Measurements from ENCODE around the gene PRKN. TPM values are rescaled to one million over a fixed set of nuclear protein-coding genes. Genes with fewer than 3 reads are reported as not detected.

Gene PRKN
- total and polyA plus RNA-seq, 2 experiments from 2014 or later: 2.3 to 3.9 TPM

DNA sequence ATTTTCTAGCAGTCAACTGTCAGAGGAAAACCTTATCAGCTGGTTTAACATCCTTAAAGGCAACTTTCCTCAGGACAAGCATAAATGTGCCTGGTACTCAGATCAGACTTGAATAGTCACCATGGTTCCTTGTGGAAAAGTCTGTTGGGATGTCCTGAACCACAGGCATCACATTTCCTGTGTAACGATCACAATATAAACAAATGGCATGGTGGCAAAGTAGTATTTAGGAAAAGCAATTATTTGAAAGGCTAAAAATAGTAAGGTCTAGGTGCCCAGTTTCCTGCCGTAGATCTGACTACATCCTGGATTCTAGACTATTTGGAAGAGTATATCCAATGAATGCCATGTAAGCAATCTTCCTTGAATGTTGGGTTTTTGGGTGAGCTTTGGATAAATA is 1181.8 kb downstream of the PRKN start:
- no peaks in the 10 kb centered on the region for H3K36me3 ChIP-seq (replicated peaks; ENCODE audit: insufficient read depth, low read depth)
- no peaks in the 10 kb centered on the region for H3K9me2 ChIP-seq (replicated peaks; ENCODE audit: insufficient read depth)
- H3K27me3 ChIP-seq: no peaks in the 10 kb centered on the region
- no peak overlapping the region for H2AFZ ChIP-seq
- H3K79me2 ChIP-seq: no peaks in the 10 kb centered on the region
- no peaks in the 10 kb centered on the region for H4K20me1 ChIP-seq (ENCODE audit: insufficient read depth, poor library complexity, severe bottlenecking)
- H3K4me2 ChIP-seq: no peak overlapping the region
- no peak overlapping the region for H3K27ac ChIP-seq
- H3K4me3 ChIP-seq: no peak overlapping the region
- H3K9me3 ChIP-seq (ENCODE audit: low read depth): no peaks in the 10 kb centered on the region
- DNase-seq (ENCODE audit: low spot score): no peak
- WGBS (ENCODE audit: low lambda C conversion rate, missing lambda C conversion rate): 66% methylated on average over 2 of the region's 2 CpGs
- H3K4me1 ChIP-seq (ENCODE audit: insufficient read depth): no peaks in the 10 kb centered on the region
- TF ChIP-seq EZH2 (IDR thresholded peaks at IDR 0.05; ENCODE audit: borderline replicate concordance) (no peak), EZH2phosphoT487 (IDR thresholded peaks at IDR 0.05; ENCODE audit: low read depth, severe bottlenecking, unreplicated experiment) (no peak)
- TF ChIP-seq, protein P1, sequence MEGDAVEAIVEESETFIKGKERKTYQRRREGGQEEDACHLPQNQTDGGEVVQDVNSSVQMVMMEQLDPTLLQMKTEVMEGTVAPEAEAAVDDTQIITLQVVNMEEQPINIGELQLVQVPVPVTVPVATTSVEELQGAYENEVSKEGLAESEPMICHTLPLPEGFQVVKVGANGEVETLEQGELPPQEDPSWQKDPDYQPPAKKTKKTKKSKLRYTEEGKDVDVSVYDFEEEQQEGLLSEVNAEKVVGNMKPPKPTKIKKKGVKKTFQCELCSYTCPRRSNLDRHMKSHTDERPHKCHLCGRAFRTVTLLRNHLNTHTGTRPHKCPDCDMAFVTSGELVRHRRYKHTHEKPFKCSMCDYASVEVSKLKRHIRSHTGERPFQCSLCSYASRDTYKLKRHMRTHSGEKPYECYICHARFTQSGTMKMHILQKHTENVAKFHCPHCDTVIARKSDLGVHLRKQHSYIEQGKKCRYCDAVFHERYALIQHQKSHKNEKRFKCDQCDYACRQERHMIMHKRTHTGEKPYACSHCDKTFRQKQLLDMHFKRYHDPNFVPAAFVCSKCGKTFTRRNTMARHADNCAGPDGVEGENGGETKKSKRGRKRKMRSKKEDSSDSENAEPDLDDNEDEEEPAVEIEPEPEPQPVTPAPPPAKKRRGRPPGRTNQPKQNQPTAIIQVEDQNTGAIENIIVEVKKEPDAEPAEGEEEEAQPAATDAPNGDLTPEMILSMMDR (IDR thresholded peaks at IDR 0.05; ENCODE audit: poor library complexity): no peak

DNA sequence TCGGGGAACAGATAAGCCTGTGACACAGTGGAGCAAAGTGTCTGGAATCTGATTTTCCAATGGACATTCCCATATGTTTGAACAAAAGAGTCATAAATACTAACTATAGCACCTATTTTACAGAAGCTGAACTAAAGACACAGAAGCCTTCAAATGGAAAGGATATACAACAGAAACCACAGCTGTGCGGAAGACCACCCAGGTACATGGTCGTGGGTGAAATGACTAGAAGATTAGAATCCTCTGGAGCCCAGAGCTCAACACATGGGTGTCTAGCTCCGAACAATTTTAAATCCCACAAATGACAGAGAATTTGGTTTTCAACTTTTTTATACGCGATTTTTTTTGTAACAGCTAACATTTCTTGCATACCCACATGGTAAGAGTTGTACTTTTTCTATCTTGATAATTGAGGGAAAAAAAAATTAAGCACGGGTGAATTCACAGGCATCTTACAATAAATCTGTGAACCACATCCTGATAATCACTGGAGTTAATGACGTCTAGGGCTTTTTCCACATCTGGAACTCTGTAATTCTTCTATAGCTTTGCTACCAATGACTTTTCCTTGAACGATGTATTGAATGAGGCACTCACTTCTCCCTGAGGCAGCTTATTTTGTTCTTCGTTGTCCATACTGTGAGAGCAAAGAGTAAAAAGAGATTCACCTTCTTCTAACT is 1182.6 kb downstream of the PRKN start:
- TF ChIP-seq EZH2 (IDR thresholded peaks at IDR 0.05; ENCODE audit: borderline replicate concordance) (no peak), EZH2phosphoT487 (IDR thresholded peaks at IDR 0.05; ENCODE audit: low read depth, severe bottlenecking, unreplicated experiment) (no peak)
- TF ChIP-seq, protein P1 (IDR thresholded peaks at IDR 0.05; ENCODE audit: poor library complexity): no peak
- Histone ChIP-seq H3K4me2 (no peak overlapping the region), H3K27me3 (no peaks in the 10 kb centered on the region), H3K36me3 (replicated peaks; ENCODE audit: insufficient read depth, low read depth) (no peaks in the 10 kb centered on the region), H3K9me2 (replicated peaks; ENCODE audit: insufficient read depth) (no peaks in the 10 kb centered on the region), H3K27ac (no peak overlapping the region), H3K4me1 (ENCODE audit: insufficient read depth) (no peaks in the 10 kb centered on the region), H3K79me2 (no peaks in the 10 kb centered on the region), H3K9me3 (ENCODE audit: low read depth) (no peaks in the 10 kb centered on the region), H2AFZ (no peak overlapping the region), H3K4me3 (no peak overlapping the region), H4K20me1 (ENCODE audit: insufficient read depth, poor library complexity, severe bottlenecking) (no peaks in the 10 kb centered on the region)
- WGBS (ENCODE audit: low lambda C conversion rate, missing lambda C conversion rate): 54% methylated on average over 10 of the region's 10 CpGs
- DNase-seq (ENCODE audit: low spot score): no peak

- no peaks in the 10 kb centered on the region for H4K20me1 ChIP-seq (ENCODE audit: insufficient read depth, poor library complexity, severe bottlenecking)
- DNase-seq (ENCODE audit: low spot score): no peak
- H3K9me2 ChIP-seq (replicated peaks; ENCODE audit: insufficient read depth): no peaks in the 10 kb centered on the region
- H3K4me2 ChIP-seq: no peak overlapping the region
- no peaks in the 10 kb centered on the region for H3K4me1 ChIP-seq (ENCODE audit: insufficient read depth)
- no peak overlapping the region for H2AFZ ChIP-seq
- H3K4me3 ChIP-seq: no peak overlapping the region
- 64% methylated on average over 4 of the region's 4 CpGs for WGBS (ENCODE audit: low lambda C conversion rate, missing lambda C conversion rate)
- H3K79me2 ChIP-seq: no peaks in the 10 kb centered on the region
- no peak for TF ChIP-seq EZH2 (IDR thresholded peaks at IDR 0.05; ENCODE audit: borderline replicate concordance)
- TF ChIP-seq EZH2phosphoT487 (IDR thresholded peaks at IDR 0.05; ENCODE audit: low read depth, severe bottlenecking, unreplicated experiment): no peak
- TF ChIP-seq, protein P1 (IDR thresholded peaks at IDR 0.05; ENCODE audit: poor library complexity): no peak
- no peak overlapping the region for H3K27ac ChIP-seq
- no peaks in the 10 kb centered on the region for H3K27me3 ChIP-seq
- H3K36me3 ChIP-seq (replicated peaks; ENCODE audit: insufficient read depth, low read depth): no peaks in the 10 kb centered on the region
- H3K9me3 ChIP-seq (ENCODE audit: low read depth): no peaks in the 10 kb centered on the region
Observed at GRCh38 chr6:161543684-161544309, 1183.8 kb downstream of the PRKN start.
